DOHH2 (cell line): ENCODE results near the gene RPL28.
A peak's percentile ranks its signal among the peaks of the same experiment; 100 is the strongest.

Experiments used
- EZH2phosphoT487 ChIP-seq: fragments of 200-600 bp; sonication (generic); IDR thresholded peaks from 2 replicates; pipeline ENCODE4 v1.6.1; 2017; ENCODE audit warnings: borderline replicate concordance, mild to moderate bottlenecking, antibody characterized with exemption, low read length, moderate library complexity, mixed read lengths
- TF ChIP-seq, protein P1 (sequence below): fragments of 200-600 bp; sonication (generic); IDR thresholded peaks from one replicate; pipeline ENCODE4 v1.5.1; 2014; ENCODE audit warnings: antibody characterized with exemption, mild to moderate bottlenecking, low read depth, low read length; ENCODE audit not compliant: poor library complexity, severe bottlenecking

- TF ChIP-seq, protein P1, sequence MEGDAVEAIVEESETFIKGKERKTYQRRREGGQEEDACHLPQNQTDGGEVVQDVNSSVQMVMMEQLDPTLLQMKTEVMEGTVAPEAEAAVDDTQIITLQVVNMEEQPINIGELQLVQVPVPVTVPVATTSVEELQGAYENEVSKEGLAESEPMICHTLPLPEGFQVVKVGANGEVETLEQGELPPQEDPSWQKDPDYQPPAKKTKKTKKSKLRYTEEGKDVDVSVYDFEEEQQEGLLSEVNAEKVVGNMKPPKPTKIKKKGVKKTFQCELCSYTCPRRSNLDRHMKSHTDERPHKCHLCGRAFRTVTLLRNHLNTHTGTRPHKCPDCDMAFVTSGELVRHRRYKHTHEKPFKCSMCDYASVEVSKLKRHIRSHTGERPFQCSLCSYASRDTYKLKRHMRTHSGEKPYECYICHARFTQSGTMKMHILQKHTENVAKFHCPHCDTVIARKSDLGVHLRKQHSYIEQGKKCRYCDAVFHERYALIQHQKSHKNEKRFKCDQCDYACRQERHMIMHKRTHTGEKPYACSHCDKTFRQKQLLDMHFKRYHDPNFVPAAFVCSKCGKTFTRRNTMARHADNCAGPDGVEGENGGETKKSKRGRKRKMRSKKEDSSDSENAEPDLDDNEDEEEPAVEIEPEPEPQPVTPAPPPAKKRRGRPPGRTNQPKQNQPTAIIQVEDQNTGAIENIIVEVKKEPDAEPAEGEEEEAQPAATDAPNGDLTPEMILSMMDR = peak; percentile 87
- TF ChIP-seq EZH2phosphoT487 = no peak
These were observed 32.5 kb downstream of the RPL28 start for GRCh38 chr19:55418185-55418584.
